Right lobe of liver (tissue), 6 donors: Measurements from ENCODE around the gene SLC30A1. TPM values are rescaled to one million over a fixed set of nuclear protein-coding genes. Genes with fewer than 3 reads are reported as not detected.

Experiments used
- ATAC-seq, 4 donors: fragments of 200-7000 bp; cut with Tn5 transposase; one replicate each; pipeline ENCODE4 v1.9.1; 2020; ENCODE audit warnings: mild to moderate bottlenecking in 4 of 4, moderate library complexity in 4 of 4
- DNase-seq, 3 donors: peaks; one replicate each; pipeline ENCODE4 v3.0.0-alpha.2; 2020
- H3K27ac ChIP-seq, 3 donors: fragments of 200-600 bp; one replicate each; pipeline ENCODE4 v1.8.0; 2022
- H3K27me3 ChIP-seq, 2 donors: fragments of 200-600 bp; one replicate each; pipeline ENCODE4 v1.8.0; 2022
- H3K36me3 ChIP-seq, 4 donors: fragments of 200-600 bp; sonication (generic) in 1 of 4; one replicate each; pipeline versions ENCODE4 v1.5.1 to v1.8.0; 2017 to 2022; ENCODE audit warnings: control low read depth in 1 of 4
- H3K4me1 ChIP-seq, 4 donors: fragments of 200-600 bp; sonication (generic) in 1 of 4; one replicate each; pipeline versions ENCODE4 v1.5.1 to v1.8.0; 2017 to 2022; ENCODE audit warnings: control low read depth in 1 of 4
- H3K4me3 ChIP-seq, 3 donors: fragments of 200-600 bp; one replicate each; pipeline ENCODE4 v1.8.0; 2022
- H3K9me3 ChIP-seq, 4 donors: fragments of 200-600 bp; sonication (generic) in 1 of 4; one replicate each; pipeline versions ENCODE4 v1.5.1 to v1.8.0; 2017 to 2022; ENCODE audit warnings: control low read depth in 1 of 4
- POLR2A ChIP-seq: fragments of 450-650 bp; IDR thresholded peaks from one replicate; pipeline ENCODE4 v1.6.1; 2017; ENCODE audit warnings: antibody characterized with exemption, mild to moderate bottlenecking
- WGBS: methylation state at CpG from one replicate; pipeline ENCODE4 v1.1.6; 2018; ENCODE audit warnings: low coverage, low lambda C conversion rate; ENCODE audit not compliant: insufficient coverage; ENCODE audit errors: missing lambda C conversion rate; 5-methylcytosine and 5-hydroxymethylcytosine counted together
- intact Hi-C, 2 donors: fragments of 100-400 bp; cut with DNase I; formaldehyde crosslinking; loops; one replicate each; pipeline versions ENCODE4 v1.11.2 to v1.14.1; 2022
- total RNA-seq, 6 experiments: library from RNA; depleted of rRNA in 2 of 6; stranded (reverse); fragments of >200 nt in 2 of 6; fragmentation: NEBNext Ultra II Directional in 3 of 6; extraction: Animal tissue kit (Norgen Biotek cat#: 25700) in 3 of 6; gene quantifications; one replicate each; pipeline versions ENCODE4 v1.1.0 to v1.2.4, GENCODE V29; 2016 to 2023
- TF ChIP-seq, protein P1 (sequence below), 4 donors: fragments of 200-600 bp in 3 of 4; fragments of 450-650 bp in 1 of 4; IDR thresholded peaks; one replicate each; pipeline versions ENCODE4 v1.5.1 to v1.8.0; 2016 to 2022; ENCODE audit warnings: antibody characterized with exemption in 4 of 4, mild to moderate bottlenecking in 2 of 4
- donor health status: DM: no; HTN: yes; CAD: no.
- donor health status: DM: no; HTN: no; CAD: no.
- donor health status: DM: no; HTN: no; CAD: no.
- donor health status: DM: no; HTN: yes; CAD: no.
- donor health status: DM: no; HTN: yes; CAD: no.

SLC30A1 gene
- total RNA-seq, 6 experiments from 2014 or later, result 23.2 to 72.9 (median 48.2) TPM

DNA sequence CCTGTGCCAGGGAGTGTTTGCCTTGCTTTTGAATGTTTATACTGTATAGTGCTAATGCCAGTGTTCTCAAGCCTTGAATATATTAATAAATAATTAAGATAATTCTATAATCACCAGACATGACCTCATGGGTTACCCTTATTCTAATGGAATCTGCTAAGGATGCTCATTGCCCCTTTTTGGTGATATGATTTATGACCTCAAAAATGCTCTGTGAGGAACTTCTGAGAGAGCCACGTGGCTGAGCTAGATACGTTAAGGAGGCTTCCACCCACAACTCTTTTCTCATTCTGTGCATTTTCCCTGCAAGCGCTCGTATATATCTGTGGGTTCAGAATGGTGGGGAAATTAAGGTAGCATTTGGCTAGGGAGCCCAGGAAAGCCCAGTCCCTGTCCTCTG, 19.6 kb upstream of the SLC30A1 start:
- Histone ChIP-seq H3K36me3 (no peaks in the 10 kb centered on the region), H3K27ac (no peak overlapping the region), H3K9me3 (no peaks in the 10 kb centered on the region), H3K4me3 (no peak overlapping the region), H3K27me3 (no peaks in the 10 kb centered on the region), H3K4me1 (peaks cover 0 to 40% (median 8%) of the 10 kb centered on the region in 4 donors)
- intact Hi-C loops, result no loop called here
- no peak for ATAC-seq
- no peak for DNase-seq
- 80% methylated on average over 4 of the region's 4 CpGs for WGBS
- TF ChIP-seq, protein P1, sequence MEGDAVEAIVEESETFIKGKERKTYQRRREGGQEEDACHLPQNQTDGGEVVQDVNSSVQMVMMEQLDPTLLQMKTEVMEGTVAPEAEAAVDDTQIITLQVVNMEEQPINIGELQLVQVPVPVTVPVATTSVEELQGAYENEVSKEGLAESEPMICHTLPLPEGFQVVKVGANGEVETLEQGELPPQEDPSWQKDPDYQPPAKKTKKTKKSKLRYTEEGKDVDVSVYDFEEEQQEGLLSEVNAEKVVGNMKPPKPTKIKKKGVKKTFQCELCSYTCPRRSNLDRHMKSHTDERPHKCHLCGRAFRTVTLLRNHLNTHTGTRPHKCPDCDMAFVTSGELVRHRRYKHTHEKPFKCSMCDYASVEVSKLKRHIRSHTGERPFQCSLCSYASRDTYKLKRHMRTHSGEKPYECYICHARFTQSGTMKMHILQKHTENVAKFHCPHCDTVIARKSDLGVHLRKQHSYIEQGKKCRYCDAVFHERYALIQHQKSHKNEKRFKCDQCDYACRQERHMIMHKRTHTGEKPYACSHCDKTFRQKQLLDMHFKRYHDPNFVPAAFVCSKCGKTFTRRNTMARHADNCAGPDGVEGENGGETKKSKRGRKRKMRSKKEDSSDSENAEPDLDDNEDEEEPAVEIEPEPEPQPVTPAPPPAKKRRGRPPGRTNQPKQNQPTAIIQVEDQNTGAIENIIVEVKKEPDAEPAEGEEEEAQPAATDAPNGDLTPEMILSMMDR (IDR thresholded peaks at IDR 0.05), result no peak
- TF ChIP-seq POLR2A, result no peak

- TF ChIP-seq, protein P1 (IDR thresholded peaks at IDR 0.05), result no peak
- TF ChIP-seq POLR2A, result no peak
- peak in 1 of 3 donors; percentile 79 for DNase-seq
- peak; percentile 91 to 97 (median 93) for ATAC-seq
- intact Hi-C loops, result no loop called here
- Histone ChIP-seq H3K36me3 (no peaks in the 10 kb centered on the region), H3K4me1 (peaks cover 0 to 23% (median 3%) of the 10 kb centered on the region in 4 donors), H3K9me3 (no peaks in the 10 kb centered on the region), H3K4me3 (no peak overlapping the region), H3K27ac (peak overlapping the region; percentile 29 to 54 (median 39)), H3K27me3 (no peaks in the 10 kb centered on the region)
- 10% methylated on average over 3 of the region's 6 CpGs for WGBS
Measured at GRCh38 chr1:211596418-211597181, 17.6 kb upstream of the SLC30A1 start.

DNA sequence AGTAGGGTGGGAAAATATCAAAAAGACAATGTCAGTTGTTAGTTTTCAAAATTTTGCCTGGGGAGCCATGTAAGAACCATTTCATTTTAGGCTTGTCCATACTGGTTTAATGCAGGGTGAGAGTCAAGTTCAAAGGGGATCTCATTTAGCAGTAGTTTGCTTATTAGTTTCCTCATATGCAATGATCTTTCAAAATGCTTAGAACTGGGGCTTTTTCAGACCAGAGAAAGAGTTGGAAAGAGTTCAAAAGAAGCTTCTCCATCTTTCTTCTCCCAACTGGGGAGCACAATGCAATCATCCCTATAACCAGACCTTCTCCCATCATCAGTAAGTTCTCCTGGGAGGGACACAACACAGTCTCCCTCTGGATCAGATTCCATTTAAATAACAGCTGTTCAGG, 16.5 kb upstream of the SLC30A1 start:
- Histone ChIP-seq H3K36me3 (no peaks in the 10 kb centered on the region), H3K27me3 (no peaks in the 10 kb centered on the region), H3K4me3 (no peak overlapping the region), H3K4me1 (peaks cover 0 to 23% (median 3%) of the 10 kb centered on the region in 4 donors), H3K9me3 (no peaks in the 10 kb centered on the region), H3K27ac (no peak overlapping the region)
- DNase-seq, result no peak
- no peak for ATAC-seq
- intact Hi-C loops, result no loop called here
- no peak for TF ChIP-seq POLR2A
- TF ChIP-seq, protein P1 (IDR thresholded peaks at IDR 0.05), result no peak

DNA sequence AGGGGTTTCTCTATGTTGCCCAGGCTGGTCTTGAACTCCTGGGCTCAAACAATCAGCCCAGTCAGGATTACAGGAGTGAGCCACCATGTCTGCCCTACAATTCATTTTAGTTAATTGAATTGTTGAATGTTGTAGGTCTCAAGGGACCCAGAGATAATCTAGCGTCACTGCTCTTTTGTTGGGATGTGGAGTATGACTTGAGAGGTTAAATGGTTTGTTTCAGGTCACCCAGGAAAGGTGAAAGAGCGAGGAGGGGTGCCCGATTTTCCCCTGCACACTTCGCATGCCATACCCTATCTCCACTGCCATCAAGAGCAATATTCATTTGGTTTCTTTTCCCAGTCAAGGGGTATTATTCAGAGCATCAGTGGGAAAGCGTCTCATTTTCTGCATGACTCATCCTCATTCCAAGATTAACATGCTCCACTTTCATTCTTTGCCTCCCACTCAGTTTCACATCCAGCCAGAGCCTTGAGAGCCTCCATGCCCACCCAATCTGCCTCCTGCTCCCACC, 13.1 kb upstream of the SLC30A1 start:
- intact Hi-C loops, result no loop called here
- H3K36me3 ChIP-seq, result no peaks in the 10 kb centered on the region
- TF ChIP-seq, protein P1 (IDR thresholded peaks at IDR 0.05), result no peak
- TF ChIP-seq POLR2A, result no peak
- peaks cover 0 to 18% (median 3%) of the 10 kb centered on the region in 4 donors for H3K4me1 ChIP-seq
- no peak overlapping the region for H3K4me3 ChIP-seq
- H3K27me3 ChIP-seq, result no peaks in the 10 kb centered on the region
- no peaks in the 10 kb centered on the region for H3K9me3 ChIP-seq
- 57% methylated on average over 5 of the region's 5 CpGs for WGBS
- no peak overlapping the region for H3K27ac ChIP-seq
- DNase-seq, result no peak
- ATAC-seq, result no peak
